Measurements from ENCODE around the gene C2CD4C.
"Not testable (repeated sequence)": the region's sequence is repeated elsewhere in the genome, so short reads cannot be mapped to it uniquely, and the experiment has no call there.

Gene C2CD4C

DNA sequence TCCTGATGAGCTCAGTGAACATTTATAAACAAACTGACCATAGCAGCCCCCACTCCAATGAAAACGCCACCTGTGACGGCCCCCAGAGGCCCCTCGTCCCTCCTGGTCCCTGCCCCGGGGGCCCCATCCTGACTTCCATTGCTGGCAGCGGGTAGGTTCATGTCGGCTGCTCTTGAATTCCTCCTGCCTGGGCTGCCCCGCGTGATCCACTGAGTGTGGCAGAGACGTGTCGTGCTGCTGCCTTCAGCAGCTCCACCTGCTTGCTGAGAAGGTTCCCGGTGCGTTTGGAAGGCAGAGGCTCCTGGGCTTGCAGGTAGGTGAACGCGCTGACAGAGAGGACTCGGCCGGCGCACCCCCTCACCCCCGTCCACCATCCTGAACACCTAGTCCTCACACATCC, 11.6 kb downstream of the C2CD4C start:
- no peak overlapping the region for H3K4me3 ChIP-seq (ENCODE audit: low read depth, low read length)
- DNase-seq: no peak
- H3K9me3 ChIP-seq: no peaks in the 10 kb centered on the region; the same call in 1 of the 2 replicates
- no peaks in the 10 kb centered on the region for H3K27me3 ChIP-seq
- no peaks in the 10 kb centered on the region for H3K4me1 ChIP-seq
- TF ChIP-seq, protein P1, sequence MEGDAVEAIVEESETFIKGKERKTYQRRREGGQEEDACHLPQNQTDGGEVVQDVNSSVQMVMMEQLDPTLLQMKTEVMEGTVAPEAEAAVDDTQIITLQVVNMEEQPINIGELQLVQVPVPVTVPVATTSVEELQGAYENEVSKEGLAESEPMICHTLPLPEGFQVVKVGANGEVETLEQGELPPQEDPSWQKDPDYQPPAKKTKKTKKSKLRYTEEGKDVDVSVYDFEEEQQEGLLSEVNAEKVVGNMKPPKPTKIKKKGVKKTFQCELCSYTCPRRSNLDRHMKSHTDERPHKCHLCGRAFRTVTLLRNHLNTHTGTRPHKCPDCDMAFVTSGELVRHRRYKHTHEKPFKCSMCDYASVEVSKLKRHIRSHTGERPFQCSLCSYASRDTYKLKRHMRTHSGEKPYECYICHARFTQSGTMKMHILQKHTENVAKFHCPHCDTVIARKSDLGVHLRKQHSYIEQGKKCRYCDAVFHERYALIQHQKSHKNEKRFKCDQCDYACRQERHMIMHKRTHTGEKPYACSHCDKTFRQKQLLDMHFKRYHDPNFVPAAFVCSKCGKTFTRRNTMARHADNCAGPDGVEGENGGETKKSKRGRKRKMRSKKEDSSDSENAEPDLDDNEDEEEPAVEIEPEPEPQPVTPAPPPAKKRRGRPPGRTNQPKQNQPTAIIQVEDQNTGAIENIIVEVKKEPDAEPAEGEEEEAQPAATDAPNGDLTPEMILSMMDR (IDR thresholded peaks at IDR 0.05; ENCODE audit: low read depth, low read length): no peak
- H3K36me3 ChIP-seq: no peaks in the 10 kb centered on the region

DNA sequence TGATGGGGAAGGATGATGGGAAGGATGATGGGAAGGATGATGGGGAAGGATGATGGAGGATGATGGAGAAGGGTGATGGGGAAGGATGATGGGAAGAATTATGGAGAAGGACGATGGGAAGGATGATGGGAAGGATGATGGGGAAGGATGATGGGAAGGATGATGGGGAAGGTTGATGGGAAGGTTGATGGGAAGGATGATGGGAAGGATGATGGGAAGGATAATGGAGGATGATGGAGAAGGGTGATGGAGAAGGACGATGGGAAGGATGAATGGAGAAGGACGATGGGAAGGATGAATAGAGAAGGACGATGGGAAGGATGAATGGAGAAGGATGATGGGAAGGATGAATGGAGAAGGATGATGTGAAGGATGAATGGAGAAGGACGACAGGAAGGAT, 13.5 kb downstream of the C2CD4C start:
- H3K9me3 ChIP-seq: no peaks in the 10 kb centered on the region; the same call in 1 of the 2 replicates
- H3K4me3 ChIP-seq (ENCODE audit: low read depth, low read length): no peak overlapping the region
- no peak for DNase-seq
- H3K36me3 ChIP-seq: no peaks in the 10 kb centered on the region
- H3K27me3 ChIP-seq: no peaks in the 10 kb centered on the region
- TF ChIP-seq, protein P1 (IDR thresholded peaks at IDR 0.05; ENCODE audit: low read depth, low read length): no peak
- no peaks in the 10 kb centered on the region for H3K4me1 ChIP-seq

DNA sequence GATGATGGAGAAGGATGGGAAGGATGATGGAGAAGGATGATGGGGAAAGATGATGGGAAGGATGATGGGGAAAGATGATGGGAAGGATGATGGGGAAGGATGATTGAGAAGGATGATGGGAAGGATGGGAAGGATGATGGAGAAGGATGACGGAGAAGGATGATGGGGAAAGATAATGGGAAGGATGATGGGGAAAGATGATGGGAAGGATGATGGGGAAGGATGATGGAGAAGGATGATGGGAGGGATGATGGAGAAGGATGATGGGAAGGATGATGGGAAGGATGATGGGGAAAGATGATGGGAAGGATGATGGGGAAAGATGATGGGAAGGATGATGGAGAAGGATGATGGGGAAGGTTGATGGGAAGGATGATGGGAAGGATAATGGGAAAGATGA, 14.1 kb downstream of the C2CD4C start:
- not testable (repeated sequence) for DNase-seq; H3K27me3 ChIP-seq; H3K9me3 ChIP-seq; H3K4me3 ChIP-seq (ENCODE audit: low read depth, low read length); H3K36me3 ChIP-seq; H3K4me1 ChIP-seq

DNA sequence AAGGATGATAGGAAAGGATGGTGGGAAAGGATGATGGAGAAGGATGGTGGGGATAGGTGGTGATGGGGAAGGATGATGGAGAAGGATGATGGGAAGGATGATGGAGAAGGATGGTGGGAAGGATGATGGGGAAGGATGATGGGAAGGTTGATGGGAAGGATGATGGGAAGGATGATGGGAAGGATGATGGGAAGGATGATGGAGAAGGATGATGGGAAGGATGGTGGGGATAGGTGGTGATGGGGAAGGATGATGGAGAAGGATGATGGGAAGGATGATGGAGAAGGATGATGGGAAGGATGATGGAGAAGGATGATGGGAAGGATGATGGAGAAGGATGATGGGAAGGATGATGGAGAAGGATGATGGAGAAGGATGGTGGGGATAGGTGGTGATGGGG, 15.4 kb downstream of the C2CD4C start:
- not testable (repeated sequence) for DNase-seq; H3K4me3 ChIP-seq (ENCODE audit: low read depth, low read length); H3K9me3 ChIP-seq; H3K36me3 ChIP-seq; H3K27me3 ChIP-seq; H3K4me1 ChIP-seq

DNA sequence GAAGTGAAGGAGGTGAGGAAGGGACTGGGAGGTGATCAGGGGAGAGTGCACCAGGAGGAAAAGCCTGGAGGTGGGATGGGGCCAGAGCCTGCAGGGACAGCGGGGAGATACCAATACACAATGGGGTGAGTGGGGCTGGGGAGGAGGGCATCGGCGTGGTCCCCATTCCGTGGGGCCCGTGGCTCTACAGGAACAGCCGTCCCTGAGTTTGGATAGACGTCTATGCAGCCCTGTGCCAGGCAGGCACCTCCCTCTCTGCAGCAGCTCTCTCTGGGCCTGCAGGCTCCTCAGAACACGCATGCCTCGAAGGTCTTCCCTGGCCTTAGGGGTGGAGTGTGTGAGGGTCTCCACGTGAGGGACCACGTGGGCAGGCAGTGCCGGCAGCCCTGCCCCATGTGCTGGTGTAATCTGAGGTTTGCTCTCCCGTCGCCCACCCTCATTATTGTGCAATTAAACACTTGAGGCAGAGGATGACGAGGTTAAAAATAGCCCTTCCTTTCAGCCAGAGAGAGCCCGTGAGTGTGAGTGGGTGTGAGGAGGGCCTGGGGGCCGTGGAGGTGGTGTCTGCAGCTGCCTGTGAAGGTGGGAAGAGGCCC, 16.5 kb downstream of the C2CD4C start:
- H3K27me3 ChIP-seq: no peaks in the 10 kb centered on the region
- no peaks in the 10 kb centered on the region for H3K36me3 ChIP-seq
- no peak for DNase-seq
- TF ChIP-seq, protein P1 (IDR thresholded peaks at IDR 0.05; ENCODE audit: low read depth, low read length): no peak
- H3K9me3 ChIP-seq: no peaks in the 10 kb centered on the region; the same call in 1 of the 2 replicates
- H3K4me1 ChIP-seq: no peaks in the 10 kb centered on the region
- H3K4me3 ChIP-seq (ENCODE audit: low read depth, low read length): no peak overlapping the region

DNA sequence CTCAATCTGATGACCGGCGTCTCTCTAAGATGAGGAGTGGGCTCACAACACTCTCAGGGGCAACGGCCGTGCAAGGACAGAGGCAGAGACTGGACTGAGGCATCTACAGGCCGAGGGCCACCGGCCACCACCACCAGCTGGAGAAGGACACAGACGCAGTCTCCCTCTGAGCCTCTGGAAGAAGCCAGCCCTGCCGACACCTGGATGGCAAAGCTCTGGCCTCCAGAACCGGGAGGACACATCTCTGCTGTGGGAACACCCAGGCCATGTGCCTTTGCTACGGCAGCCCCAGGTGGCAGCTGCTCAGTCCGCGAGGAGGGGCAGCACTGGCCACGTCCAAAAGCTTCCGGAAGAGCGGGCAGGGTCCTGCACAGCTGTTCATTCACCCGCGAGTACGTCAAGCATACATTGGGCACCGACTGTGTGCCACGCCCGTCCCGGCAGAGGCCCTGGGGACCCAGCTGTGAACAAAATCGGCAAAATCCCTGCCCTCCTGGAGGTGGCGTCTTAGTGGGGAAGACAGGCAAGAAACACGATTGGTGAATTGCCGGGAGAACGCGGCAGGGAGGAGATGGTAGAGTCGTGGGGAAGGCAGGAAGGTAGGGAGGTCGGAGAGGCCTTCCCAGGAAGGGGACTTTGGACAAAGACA, 17.1 kb downstream of the C2CD4C start:
- H3K4me1 ChIP-seq: no peaks in the 10 kb centered on the region
- no peaks in the 10 kb centered on the region for H3K36me3 ChIP-seq
- H3K4me3 ChIP-seq (ENCODE audit: low read depth, low read length): no peak overlapping the region
- no peaks in the 10 kb centered on the region; the same call in 1 of the 2 replicates for H3K9me3 ChIP-seq
- TF ChIP-seq, protein P1 (IDR thresholded peaks at IDR 0.05; ENCODE audit: low read depth, low read length): no peak
- DNase-seq: no peak
- no peaks in the 10 kb centered on the region for H3K27me3 ChIP-seq

DNA sequence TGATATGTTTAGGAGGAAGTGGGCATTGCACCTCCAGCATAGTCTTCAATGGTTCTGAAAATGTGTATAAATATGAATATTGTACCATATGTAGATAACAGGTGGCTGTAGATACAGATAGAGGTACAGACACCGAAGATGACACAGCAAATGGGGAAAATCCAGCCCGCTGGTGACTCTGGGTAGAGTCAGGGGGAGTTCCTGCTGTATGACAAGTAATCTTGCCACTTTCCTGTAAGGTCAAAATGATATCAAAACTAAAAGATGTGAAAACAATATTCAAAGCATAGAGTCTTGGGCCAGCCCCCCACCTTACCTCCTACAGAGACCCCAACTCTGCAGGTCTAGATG, 17.8 kb downstream of the C2CD4C start:
- Histone ChIP-seq H3K4me1 (no peaks in the 10 kb centered on the region), H3K9me3 (no peaks in the 10 kb centered on the region; the same call in 1 of the 2 replicates), H3K27me3 (no peaks in the 10 kb centered on the region), H3K36me3 (no peaks in the 10 kb centered on the region), H3K4me3 (ENCODE audit: low read depth, low read length) (no peak overlapping the region)
- TF ChIP-seq, protein P1 (IDR thresholded peaks at IDR 0.05; ENCODE audit: low read depth, low read length): no peak
- no peak for DNase-seq

Data from BE2C (cell line).